ENCODE data around the gene TOR1AIP2.
"Not testable (repeated sequence)": the region's sequence is repeated elsewhere in the genome, so short reads cannot be mapped to it uniquely, and the experiment has no call there.

Gene TOR1AIP2

DNA sequence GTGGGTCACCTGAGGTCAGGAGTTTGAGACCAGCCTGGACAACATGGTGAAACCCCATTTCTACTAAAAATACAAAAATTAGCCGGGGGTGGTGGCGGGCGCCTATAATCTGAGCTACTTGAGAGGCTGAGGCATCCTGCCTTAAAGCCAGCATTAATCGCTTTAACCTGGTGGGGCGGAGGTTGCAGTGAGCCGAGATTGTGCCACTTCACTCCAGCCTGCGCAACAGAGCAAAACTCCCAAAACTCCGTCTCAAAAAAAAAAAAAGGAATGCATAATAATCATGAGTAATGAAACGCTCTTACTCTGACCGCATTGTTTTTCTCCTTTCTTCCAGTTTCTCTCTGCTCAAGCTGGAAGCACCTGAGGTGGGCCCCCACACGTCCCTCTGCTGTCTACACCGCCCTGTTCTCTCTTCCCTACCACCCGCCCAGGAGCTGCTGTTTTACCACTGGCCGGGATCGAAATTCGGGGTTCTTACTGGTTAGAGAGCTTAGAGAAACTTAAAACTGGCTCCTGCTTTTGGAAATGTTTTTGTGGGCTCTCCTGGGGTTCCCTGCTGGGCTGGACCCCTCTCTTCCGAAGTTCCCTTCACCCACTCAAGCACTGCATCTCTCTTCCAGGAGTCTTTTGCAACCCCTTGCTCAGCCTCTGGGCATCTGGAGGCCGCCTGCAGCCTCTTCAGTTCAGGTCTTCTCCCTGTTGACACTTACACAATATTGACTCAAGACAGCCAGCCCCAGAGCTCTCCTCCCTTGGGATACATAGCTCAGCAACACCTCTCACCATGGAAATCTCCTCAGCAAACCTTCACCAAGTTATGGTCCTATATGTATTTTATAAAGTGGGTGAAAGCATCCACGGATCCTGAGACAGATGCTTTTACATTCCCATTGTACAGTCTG lies 72.1 kb downstream of the TOR1AIP2 start:
- DNase-seq = no peak

DNA sequence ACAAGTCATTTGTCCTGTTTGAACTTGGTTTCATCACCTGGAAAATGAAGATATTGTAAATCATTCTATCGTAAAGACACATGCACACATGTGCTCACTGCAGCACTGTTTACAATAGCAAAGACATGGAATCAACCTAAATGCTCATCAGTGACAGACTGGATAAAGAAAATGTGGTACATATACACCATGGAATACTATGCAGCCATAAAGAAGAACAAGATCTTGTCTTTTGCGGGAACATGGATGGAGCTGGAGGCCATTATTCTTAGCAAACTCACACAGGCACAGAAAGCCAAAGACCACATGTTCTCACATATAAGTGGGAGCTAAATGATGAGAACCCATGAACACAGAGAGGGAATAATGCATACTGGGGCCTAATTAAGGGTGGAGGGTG lies 73.2 kb downstream of the TOR1AIP2 start:
- DNase-seq = not testable (repeated sequence)

DNA sequence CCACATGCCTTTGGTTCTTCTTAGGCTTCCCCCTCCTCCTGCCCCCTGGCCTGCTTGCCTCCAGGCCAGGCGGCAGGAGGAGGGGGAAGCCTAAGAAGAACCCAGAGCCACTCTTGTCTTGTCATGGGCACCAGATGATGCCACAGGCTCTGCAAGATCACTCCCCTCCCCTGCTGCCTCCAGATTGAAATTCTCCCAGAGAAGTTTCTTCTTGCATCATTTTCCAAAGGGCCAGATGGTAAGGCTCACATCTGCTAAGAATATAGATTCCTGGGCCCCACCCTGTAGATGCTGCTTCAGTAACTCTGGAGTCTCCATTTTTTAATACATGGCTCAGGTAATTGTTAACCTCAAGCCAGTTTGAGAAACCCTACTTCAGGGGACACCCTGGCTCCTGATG lies 73.7 kb downstream of the TOR1AIP2 start:
- no peak for DNase-seq

DNA sequence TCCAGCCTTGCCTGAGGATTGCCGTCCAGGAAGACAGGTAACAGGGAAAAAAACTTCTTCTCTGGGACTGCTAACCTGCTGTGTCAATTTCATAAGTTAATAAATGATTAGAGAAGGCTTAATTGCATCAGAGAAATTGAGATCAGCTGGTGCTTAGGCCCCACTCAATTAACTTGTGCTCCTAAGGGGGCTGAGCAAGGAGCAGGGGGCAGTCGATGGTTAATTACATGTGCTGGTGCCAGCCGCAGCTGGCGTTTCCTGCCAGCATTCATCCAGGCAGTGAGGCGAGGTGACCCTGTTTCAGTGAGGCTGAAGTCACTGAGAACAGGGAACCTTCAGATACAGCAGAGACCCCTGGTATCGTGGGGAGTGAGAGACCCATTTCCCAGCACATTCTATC lies 74.5 kb downstream of the TOR1AIP2 start:
- DNase-seq = no peak

DNA sequence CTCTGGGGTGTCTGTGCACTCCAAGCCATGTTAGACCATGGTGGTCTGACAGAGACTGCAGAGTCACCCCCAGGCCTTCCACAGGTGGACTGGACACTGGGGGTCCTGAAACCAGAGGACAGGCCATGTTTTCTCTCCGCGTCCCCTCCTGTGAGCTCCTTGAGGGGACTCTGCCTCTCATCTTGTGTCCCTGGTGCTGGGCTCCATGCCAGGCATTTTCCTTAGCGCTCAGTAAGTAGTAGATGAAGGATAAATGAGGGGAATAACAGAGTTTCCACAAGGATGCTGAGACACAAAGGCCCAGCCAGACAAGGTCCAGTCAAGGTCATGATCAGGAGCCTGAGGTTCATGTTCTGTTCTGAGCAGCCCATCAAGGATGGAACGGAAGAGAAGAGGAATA lies 77.1 kb downstream of the TOR1AIP2 start:
- DNase-seq = no peak

DNA sequence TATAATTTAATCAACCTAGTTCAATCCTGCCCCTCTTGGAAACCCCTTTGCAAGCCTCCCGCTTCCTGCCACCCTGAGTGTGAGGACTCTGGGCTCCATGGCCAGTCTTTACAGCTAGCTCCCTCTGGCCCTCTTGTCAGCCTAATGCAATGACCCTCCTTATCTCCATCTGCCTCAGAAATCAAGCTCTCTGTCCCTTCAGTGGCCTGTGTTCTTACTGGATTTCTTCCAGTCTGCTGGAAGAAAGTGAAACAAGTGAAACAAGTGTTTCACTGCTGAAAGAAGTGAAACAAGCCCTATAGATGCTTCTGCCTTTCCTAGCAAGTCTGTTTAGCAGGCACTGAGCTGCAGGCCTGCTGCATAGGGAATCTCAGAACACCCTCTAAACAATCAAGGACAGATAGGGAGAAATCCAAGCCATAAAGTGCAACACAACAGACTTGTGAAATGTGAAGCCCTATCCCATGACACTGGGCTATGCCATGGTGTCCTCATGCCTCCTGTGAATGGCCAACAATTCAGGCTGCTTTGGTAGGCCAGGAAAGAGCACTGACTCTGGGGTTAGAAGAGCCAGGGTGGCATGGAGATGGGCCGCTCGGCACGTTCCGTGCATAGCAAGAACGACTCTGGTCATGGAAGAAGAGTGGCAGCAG lies 78.6 kb downstream of the TOR1AIP2 start:
- DNase-seq = no peak

DNA sequence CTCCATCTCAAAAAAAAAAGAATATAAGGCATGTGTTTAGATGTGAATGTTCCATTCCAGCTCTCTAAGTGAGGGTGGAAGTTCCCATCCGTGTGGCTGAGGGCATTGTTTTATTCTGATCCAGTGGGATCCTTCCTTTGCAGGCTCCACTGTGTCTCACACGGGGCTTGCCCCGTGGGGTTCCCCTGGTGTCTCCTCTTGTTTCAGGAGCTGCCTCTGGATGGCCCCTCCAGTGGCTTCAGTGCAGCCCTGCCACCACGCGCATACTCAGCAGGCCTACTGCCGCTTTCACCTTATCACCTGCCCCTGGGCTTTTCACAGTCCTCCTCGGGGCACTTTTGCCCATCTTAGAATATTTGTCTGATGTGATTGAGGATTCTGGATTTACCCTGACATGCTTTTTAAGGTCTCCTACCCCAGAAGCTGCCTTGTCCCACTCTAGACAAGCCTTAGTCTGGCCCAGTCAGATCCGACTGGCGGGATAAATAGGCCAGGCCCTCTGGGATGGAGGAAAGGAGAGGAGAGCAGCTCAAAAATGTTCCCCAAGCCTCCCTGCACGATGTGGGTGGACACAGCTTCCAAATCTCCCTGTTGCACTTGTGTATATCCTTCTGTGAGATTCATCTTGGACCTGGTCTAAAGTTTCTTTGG lies 79.3 kb downstream of the TOR1AIP2 start:
- DNase-seq = no peak

DNA sequence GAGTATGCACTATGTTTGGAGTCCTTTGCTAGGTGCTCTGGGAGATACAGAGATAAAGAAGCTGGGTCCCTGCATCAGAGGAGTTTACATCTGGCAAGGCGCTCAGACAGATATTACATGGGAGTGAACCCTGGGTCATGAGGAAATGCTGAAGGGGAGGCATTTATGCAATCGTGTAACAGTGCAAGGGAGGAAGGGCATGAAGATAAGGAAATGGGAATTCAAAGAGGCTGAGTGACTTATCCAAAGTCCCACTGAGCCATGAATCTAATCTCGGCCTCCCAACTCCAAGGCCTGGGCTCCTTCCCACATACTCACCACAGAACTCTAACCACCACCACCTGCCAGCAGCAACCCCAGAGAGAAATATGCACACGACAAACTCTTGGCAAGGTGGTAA lies 82.9 kb downstream of the TOR1AIP2 start:
- DNase-seq = no peak

DNA sequence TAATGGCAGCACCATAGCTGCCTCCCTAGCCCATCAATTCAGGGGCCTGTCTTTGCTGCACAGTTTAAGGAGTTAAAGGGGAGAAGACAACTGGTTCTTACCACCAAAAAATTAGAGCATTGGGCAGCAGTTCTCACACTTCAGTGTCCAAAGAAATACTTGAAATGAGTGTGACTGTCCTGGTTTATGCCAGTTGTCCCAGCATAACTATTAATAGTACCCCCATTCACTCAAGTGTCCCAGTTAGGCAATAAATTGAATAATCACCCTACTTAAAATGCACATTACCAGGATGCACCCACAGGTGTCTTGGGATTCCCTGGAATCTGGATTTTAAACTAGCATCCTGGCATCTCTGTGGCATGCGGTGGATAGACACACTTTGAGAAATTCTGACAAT lies 83.5 kb downstream of the TOR1AIP2 start:
- DNase-seq = no peak

DNA sequence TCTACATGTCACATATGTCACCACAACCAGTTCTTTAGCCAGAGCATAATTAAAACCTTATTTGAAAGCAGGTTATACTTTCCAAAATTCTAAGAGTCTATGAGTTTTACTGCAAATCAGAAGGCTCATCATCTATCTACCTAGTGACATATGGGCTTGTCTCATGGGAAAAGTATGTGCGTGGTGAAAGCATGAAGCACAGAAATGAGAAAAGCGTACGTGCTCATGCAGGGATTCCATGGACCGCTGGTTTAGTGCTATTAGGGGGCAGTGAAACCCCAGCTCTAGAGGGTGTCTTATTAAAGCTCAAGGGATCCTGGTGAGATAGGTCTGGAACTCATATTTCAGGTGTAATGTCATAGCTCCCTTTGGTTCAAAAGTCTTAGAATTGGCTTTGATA lies 84.3 kb downstream of the TOR1AIP2 start:
- DNase-seq = no peak

Data from T-helper 1 cell (primary cell).